ENCODE results near the gene UNC13D. TPM values are rescaled to one million over a fixed set of nuclear protein-coding genes. Genes with fewer than 3 reads are reported as not detected.
A peak's percentile ranks its signal among the peaks of the same experiment; 100 is the strongest.
"Not testable (repeated sequence)": the region's sequence is repeated elsewhere in the genome, so short reads cannot be mapped to it uniquely, and the experiment has no call there.

The UNC13D gene
- total and polyA plus RNA-seq, 9 donors: 2.9 to 9.2 (median 5.1) TPM

- 85% methylated on average over 29 of the region's 38 CpGs for WGBS (ENCODE audit: insufficient coverage)
- Histone ChIP-seq H3K27ac (ENCODE audit: low read length) (no peak overlapping the region), H3K4me3 (ENCODE audit: low read length) (no peak overlapping the region), H3K9me3 (replicated peaks; ENCODE audit: control insufficient read depth, low read depth, low read length) (no peaks in the 10 kb centered on the region), H3K4me1 (ENCODE audit: control insufficient read depth, insufficient read depth, low read length) (peaks cover 66% of the 10 kb centered on the region), H3K36me3 (ENCODE audit: control insufficient read depth, insufficient read depth, low read length) (peaks cover 35% of the 10 kb centered on the region), H3K27me3 (ENCODE audit: control insufficient read depth, insufficient read depth, low read length) (no peaks in the 10 kb centered on the region)
- peak; percentile 10 for DNase-seq
Measured at GRCh38 chr17:75874323-75875181, 30.3 kb upstream of the UNC13D start.

GRCh38 chr17:75873587-75874322 lies 29.6 kb upstream of the UNC13D start:
- Histone ChIP-seq H3K36me3 (ENCODE audit: control insufficient read depth, insufficient read depth, low read length) (peaks cover 35% of the 10 kb centered on the region), H3K27ac (ENCODE audit: low read length) (peak overlapping the region; percentile 76), H3K4me3 (ENCODE audit: low read length) (no peak overlapping the region), H3K9me3 (replicated peaks; ENCODE audit: control insufficient read depth, low read depth, low read length) (no peaks in the 10 kb centered on the region), H3K4me1 (ENCODE audit: control insufficient read depth, insufficient read depth, low read length) (peaks cover 70% of the 10 kb centered on the region), H3K27me3 (ENCODE audit: control insufficient read depth, insufficient read depth, low read length) (no peaks in the 10 kb centered on the region)
- 80% methylated on average over 6 of the region's 11 CpGs for WGBS (ENCODE audit: insufficient coverage)
- DNase-seq: peak; percentile 16

GRCh38 chr17:75872434-75873351 lies 28.5 kb upstream of the UNC13D start:
- peak overlapping the region; percentile 76 for H3K27ac ChIP-seq (ENCODE audit: low read length)
- H3K4me1 ChIP-seq (ENCODE audit: control insufficient read depth, insufficient read depth, low read length): peaks cover 67% of the 10 kb centered on the region
- no peaks in the 10 kb centered on the region for H3K9me3 ChIP-seq (replicated peaks; ENCODE audit: control insufficient read depth, low read depth, low read length)
- peak; percentile 86 for DNase-seq
- H3K4me3 ChIP-seq (ENCODE audit: low read length): no peak overlapping the region
- peaks cover 35% of the 10 kb centered on the region for H3K36me3 ChIP-seq (ENCODE audit: control insufficient read depth, insufficient read depth, low read length)
- H3K27me3 ChIP-seq (ENCODE audit: control insufficient read depth, insufficient read depth, low read length): no peaks in the 10 kb centered on the region
- WGBS (ENCODE audit: insufficient coverage): 41% methylated on average over 10 of the region's 13 CpGs

DNA sequence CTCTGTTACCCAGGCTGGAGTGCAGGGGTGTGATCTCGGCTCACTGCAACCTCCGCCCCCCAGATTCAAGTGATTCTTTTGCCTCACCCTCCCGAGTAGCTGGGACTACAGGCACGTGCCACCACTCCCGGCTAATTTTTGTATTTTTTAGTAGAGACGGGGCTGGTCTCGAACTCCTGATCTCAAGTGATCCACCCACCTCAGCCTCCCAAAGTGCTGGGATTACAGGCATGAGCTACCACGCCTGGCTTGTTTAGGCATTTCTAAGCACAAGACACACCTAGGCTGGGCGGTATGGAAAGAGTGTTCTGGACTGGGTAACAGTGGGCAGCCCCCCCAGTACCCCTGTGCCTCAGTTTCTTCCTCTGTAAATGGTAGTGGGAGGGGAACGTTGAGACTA lies 26.0 kb upstream of the UNC13D start:
- H3K4me3 ChIP-seq (ENCODE audit: low read length); H3K27me3 ChIP-seq (ENCODE audit: control insufficient read depth, insufficient read depth, low read length); DNase-seq; H3K9me3 ChIP-seq (replicated peaks; ENCODE audit: control insufficient read depth, low read depth, low read length): not testable (repeated sequence)
- H3K36me3 ChIP-seq (ENCODE audit: control insufficient read depth, insufficient read depth, low read length): peaks cover 18% of the 10 kb centered on the region
- peaks cover 45% of the 10 kb centered on the region for H3K4me1 ChIP-seq (ENCODE audit: control insufficient read depth, insufficient read depth, low read length)
- peak overlapping the region; percentile 93 for H3K27ac ChIP-seq (ENCODE audit: low read length)
- no CpG with 5 or more reads among the region's 10 CpGs for WGBS (ENCODE audit: insufficient coverage)

GRCh38 chr17:75869282-75870141 lies 25.3 kb upstream of the UNC13D start:
- WGBS (ENCODE audit: insufficient coverage): 32% methylated on average over 11 of the region's 23 CpGs
- Histone ChIP-seq H3K36me3 (ENCODE audit: control insufficient read depth, insufficient read depth, low read length) (peaks cover 11% of the 10 kb centered on the region), H3K4me3 (ENCODE audit: low read length) (no peak overlapping the region), H3K9me3 (replicated peaks; ENCODE audit: control insufficient read depth, low read depth, low read length) (no peaks in the 10 kb centered on the region), H3K27me3 (ENCODE audit: control insufficient read depth, insufficient read depth, low read length) (no peaks in the 10 kb centered on the region), H3K27ac (ENCODE audit: low read length) (peak overlapping the region; percentile 93), H3K4me1 (ENCODE audit: control insufficient read depth, insufficient read depth, low read length) (peaks cover 46% of the 10 kb centered on the region)
- peak; percentile 69 for DNase-seq

- Histone ChIP-seq H3K4me1 (ENCODE audit: control insufficient read depth, insufficient read depth, low read length) (peaks cover 51% of the 10 kb centered on the region), H3K27ac (ENCODE audit: low read length) (peak overlapping the region; percentile 93)
- H3K36me3 ChIP-seq (ENCODE audit: control insufficient read depth, insufficient read depth, low read length); H3K27me3 ChIP-seq (ENCODE audit: control insufficient read depth, insufficient read depth, low read length); H3K9me3 ChIP-seq (replicated peaks; ENCODE audit: control insufficient read depth, low read depth, low read length); H3K4me3 ChIP-seq (ENCODE audit: low read length); DNase-seq: not testable (repeated sequence)
- 81% methylated on average over 5 of the region's 12 CpGs for WGBS (ENCODE audit: insufficient coverage)
Measured at GRCh38 chr17:75868730-75869281, 24.6 kb upstream of the UNC13D start.

DNA sequence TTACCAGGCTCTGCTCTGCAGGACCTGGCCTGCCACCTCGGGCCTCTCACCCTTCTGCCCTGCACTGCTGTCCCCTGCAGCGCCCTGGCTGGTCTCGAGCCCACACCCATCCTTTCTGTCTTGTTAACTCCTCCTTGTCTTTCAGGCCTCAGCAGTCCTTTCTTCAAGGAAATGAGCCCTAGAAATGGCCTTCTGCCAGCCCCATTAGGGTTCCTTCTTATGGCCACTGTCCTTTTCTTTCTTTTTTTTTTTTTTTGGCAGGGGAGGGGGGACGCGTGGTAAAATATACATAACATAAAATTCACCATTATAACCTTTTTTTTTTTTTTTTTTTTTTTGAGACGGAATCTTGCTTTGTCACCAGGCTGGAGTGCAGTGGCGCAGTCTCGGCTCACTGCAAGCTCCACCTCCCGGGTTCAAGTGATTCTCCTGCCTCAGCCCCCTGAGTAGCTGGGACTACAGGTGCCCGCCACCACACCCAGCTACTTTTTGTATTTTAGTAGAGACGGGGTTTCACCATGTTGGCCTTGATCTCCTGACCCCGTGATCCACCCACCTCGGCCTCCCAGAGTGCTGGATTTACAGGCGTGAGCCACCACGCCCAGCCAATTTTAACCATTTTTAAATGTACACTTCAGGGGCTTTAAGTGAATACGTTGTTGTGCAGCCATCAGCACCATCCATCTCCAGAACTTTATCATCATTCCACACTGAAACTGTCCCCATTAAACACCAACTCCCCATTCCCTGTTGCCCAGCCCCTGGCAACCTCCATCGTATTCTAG lies 21.4 kb upstream of the UNC13D start:
- Histone ChIP-seq H3K4me1 (ENCODE audit: control insufficient read depth, insufficient read depth, low read length) (peaks cover 31% of the 10 kb centered on the region), H3K27ac (ENCODE audit: low read length) (peak overlapping the region; percentile 94)
- not testable (repeated sequence) for H3K4me3 ChIP-seq (ENCODE audit: low read length); H3K36me3 ChIP-seq (ENCODE audit: control insufficient read depth, insufficient read depth, low read length); DNase-seq; H3K27me3 ChIP-seq (ENCODE audit: control insufficient read depth, insufficient read depth, low read length); H3K9me3 ChIP-seq (replicated peaks; ENCODE audit: control insufficient read depth, low read depth, low read length)
- 68% methylated on average over 11 of the region's 17 CpGs for WGBS (ENCODE audit: insufficient coverage)

GRCh38 chr17:75864887-75865286 lies 20.7 kb upstream of the UNC13D start:
- Histone ChIP-seq H3K27ac (ENCODE audit: low read length) (peak overlapping the region; percentile 94), H3K4me1 (ENCODE audit: control insufficient read depth, insufficient read depth, low read length) (peaks cover 25% of the 10 kb centered on the region)
- WGBS (ENCODE audit: insufficient coverage): 51% methylated on average over 2 of the region's 4 CpGs
- not testable (repeated sequence) for DNase-seq; H3K9me3 ChIP-seq (replicated peaks; ENCODE audit: control insufficient read depth, low read depth, low read length); H3K36me3 ChIP-seq (ENCODE audit: control insufficient read depth, insufficient read depth, low read length); H3K27me3 ChIP-seq (ENCODE audit: control insufficient read depth, insufficient read depth, low read length); H3K4me3 ChIP-seq (ENCODE audit: low read length)

Data from muscle of leg (tissue), 11 donors.